Mesenteric fat pad (tissue), 1 donor: ENCODE results near the gene DGKZ. TPM values are rescaled to one million over a fixed set of nuclear protein-coding genes. Genes with fewer than 3 reads are reported as not detected.
A peak's percentile ranks its signal among the peaks of the same experiment; 100 is the strongest.

Experiments used
- DNase-seq: peaks from one replicate; pipeline ENCODE4 v3.0.0-alpha.2; 2020; ENCODE audit warnings: low spot score
- total RNA-seq: library from RNA; stranded (reverse); fragmentation: NEBNext Ultra II Directional; extraction: Animal tissue kit (Norgen Biotek cat#: 25700); gene quantifications from one replicate; pipeline ENCODE4 v1.2.1, GENCODE V29; 2021
- donor health status: DM: yes; HTN: yes; CAD: no.

DGKZ gene
- total RNA-seq, 1 donor from 2014 or later: 54.3 TPM

GRCh38 chr11:46391578-46392420, 44.5 kb downstream of the DGKZ start, which contains the start of gene CHRM4:
CHRM4 (minus strand) TSS chr11:46391776; CDS start chr11:46386557, 5,219 bp downstream.
- no peak for DNase-seq

GRCh38 chr11:46392421-46393230, 45.4 kb downstream of the DGKZ start:
- DNase-seq: peak; percentile 95

- DNase-seq: no peak
Observed at GRCh38 chr11:46393231-46393616, 46.0 kb downstream of the DGKZ start.

GRCh38 chr11:46393759-46394158, 46.5 kb downstream of the DGKZ start:
- no peak for DNase-seq

GRCh38 chr11:46397526-46397925, 50.3 kb downstream of the DGKZ start:
- no peak for DNase-seq

- no peak for DNase-seq
Observed at GRCh38 chr11:46402957-46403902, 56.0 kb downstream of the DGKZ start.

- no peak for DNase-seq
Observed at GRCh38 chr11:46404476-46405017, 57.3 kb downstream of the DGKZ start.

- DNase-seq: no peak
Observed at GRCh38 chr11:46407635-46408034, 60.4 kb downstream of the DGKZ start.

- no peak for DNase-seq
Observed at GRCh38 chr11:46408407-46408986, 61.2 kb downstream of the DGKZ start.

- DNase-seq: no peak
Observed at GRCh38 chr11:46410021-46410420, 62.8 kb downstream of the DGKZ start.

- peak; percentile 4 for DNase-seq
Observed at GRCh38 chr11:46413760-46414465, 66.7 kb downstream of the DGKZ start.

- no peak for DNase-seq
Observed at GRCh38 chr11:46414466-46414796, 67.2 kb downstream of the DGKZ start.

GRCh38 chr11:46414879-46415278, 67.6 kb downstream of the DGKZ start:
- DNase-seq: no peak

GRCh38 chr11:46417711-46418110, 70.4 kb downstream of the DGKZ start:
- DNase-seq: no peak

GRCh38 chr11:46418751-46419150, 71.5 kb downstream of the DGKZ start:
- DNase-seq: no peak

- no peak for DNase-seq
Observed at GRCh38 chr11:46420513-46420912, 73.2 kb downstream of the DGKZ start.

- no peak for DNase-seq
Observed at GRCh38 chr11:46421257-46421880, 74.1 kb downstream of the DGKZ start.

- no peak for DNase-seq
Observed at GRCh38 chr11:46422588-46422987, 75.3 kb downstream of the DGKZ start.

- DNase-seq: no peak
Observed at GRCh38 chr11:46426233-46426991, 79.1 kb downstream of the DGKZ start.
